PC-3 (cell line): Measurements from ENCODE around the gene NUTF2. TPM values are rescaled to one million over a fixed set of nuclear protein-coding genes. Genes with fewer than 3 reads are reported as not detected.
A peak's percentile ranks its signal among the peaks of the same experiment; 100 is the strongest.

Experiments
- ATAC-seq: fragments of 200-7000 bp; cut with Tn5 transposase; 2 replicates; pipeline ENCODE4 v1.9.1; 2020; ENCODE audit warnings: mild to moderate bottlenecking, moderate library complexity
- BruUV-seq: library from RNA; stranded (reverse); fragments of 400-500 nt; replicated peaks from 2 replicates; lab custom pipeline; 2021; lab: Mats Ljungman, UMichigan
- CTCF ChIA-PET: fragments of 300-600 bp; sonication (Branson Sonifier 250); formaldehyde crosslinking; loops from one replicate; lab custom pipeline; 2022; ENCODE audit warnings: antibody characterized with exemption; lab: Charles Lee
- POLR2A ChIA-PET: fragments of 300-600 bp; sonication (Branson Sonifier 250); formaldehyde crosslinking; loops from one replicate; lab custom pipeline; 2022; ENCODE audit warnings: antibody characterized with exemption; ENCODE audit not compliant: unreplicated experiment; lab: Charles Lee
- DNase-seq: peaks from one replicate; pipeline ENCODE4 v3.0.0-alpha.2; 2015
- H2AFZ ChIP-seq: fragments of 300-600 bp; sonication (generic); 2 replicates; pipeline ENCODE4 v1.6.0; 2016; ENCODE audit warnings: antibody characterized with exemption, low read length
- H3F3A ChIP-seq: fragments of 300-600 bp; sonication (generic); one replicate; pipeline ENCODE4 v1.6.0; 2017; ENCODE audit warnings: antibody characterized with exemption, low read length, control low read depth, mild to moderate bottlenecking; ENCODE audit not compliant: unreplicated experiment
- H3K27ac ChIP-seq: fragments of 300-600 bp; sonication (generic); 2 replicates; pipeline ENCODE4 v1.5.1; 2016; ENCODE audit warnings: mild to moderate bottlenecking, low read length
- H3K27me3 ChIP-seq: fragments of 300-600 bp; sonication (generic); 2 replicates; pipeline ENCODE4 v1.6.1; 2016; ENCODE audit warnings: low read length, mixed read lengths
- H3K36me3 ChIP-seq: fragments of 300-600 bp; sonication (generic); 2 replicates; pipeline ENCODE4 v1.6.1; 2016; ENCODE audit warnings: low read depth, mixed run types, low read length, mixed read lengths
- H3K4me1 ChIP-seq: fragments of 300-600 bp; sonication (generic); 2 replicates; pipeline ENCODE4 v1.5.1; 2016; ENCODE audit warnings: low read length; ENCODE audit not compliant: insufficient read depth
- H3K4me2 ChIP-seq: fragments of 300-600 bp; sonication (generic); 2 replicates; pipeline ENCODE4 v1.6.0; 2016; ENCODE audit warnings: low read length
- H3K4me3 ChIP-seq: fragments of 300-600 bp; sonication (generic); 2 replicates; pipeline ENCODE4 v1.5.1; 2016; ENCODE audit warnings: mild to moderate bottlenecking, low read length, mixed read lengths
- H3K79me2 ChIP-seq: fragments of 300-600 bp; sonication (generic); 2 replicates; pipeline ENCODE4 v1.6.1; 2017; ENCODE audit warnings: low read length, mixed read lengths
- H3K9ac ChIP-seq: fragments of 300-600 bp; sonication (generic); 2 replicates; pipeline ENCODE4 v1.6.0; 2016; ENCODE audit warnings: mild to moderate bottlenecking, low read length
- H3K9me2 ChIP-seq: fragments of 300-600 bp; sonication (generic); replicated peaks from 2 replicates; pipeline ENCODE4 v1.6.1; 2016; ENCODE audit warnings: mixed run types, low read length, mixed read lengths
- H3K9me3 ChIP-seq: fragments of 300-600 bp; sonication (generic); 2 replicates; pipeline ENCODE4 v1.6.1; 2016; ENCODE audit warnings: low read length, mixed read lengths
- H4K20me1 ChIP-seq: fragments of 300-600 bp; sonication (generic); 2 replicates; pipeline ENCODE4 v1.6.1; 2016; ENCODE audit warnings: low read length, mixed read lengths
- CTCF ChIP-seq: fragments of 300-600 bp; sonication (generic); conservative IDR thresholded peaks from 2 replicates; pipeline ENCODE4 v1.5.1; 2017; ENCODE audit warnings: antibody characterized with exemption, low read depth, mild to moderate bottlenecking, low read length
- EZH2 ChIP-seq: fragments of 300-600 bp; sonication (generic); IDR thresholded peaks from one replicate; pipeline ENCODE4 v1.6.1; 2017; ENCODE audit warnings: antibody characterized with exemption, mild to moderate bottlenecking, low read length; ENCODE audit not compliant: unreplicated experiment
- EZH2phosphoT487 ChIP-seq: fragments of 300-600 bp; sonication (generic); IDR thresholded peaks from 2 replicates; pipeline ENCODE4 v1.6.1; 2018; ENCODE audit warnings: mild to moderate bottlenecking, antibody characterized with exemption, low read length, borderline replicate concordance
- intact Hi-C: fragments of 100-400 bp; cut with micrococcal nuclease; formaldehyde crosslinking; loops from 2 replicates; pipeline ENCODE4 v1.9.0; 2023
- total RNA-seq: library from RNA; depleted of rRNA; stranded (reverse); fragments of >200 nt; gene quantifications from 2 replicates; pipeline ENCODE4 v1.2.3, GENCODE V29; 2014

The NUTF2 gene
- total RNA-seq, 1 experiment from 2014 or later = 167 TPM

GRCh38 chr16:67865318-67865717 is 18.6 kb downstream of the NUTF2 start:
- Histone ChIP-seq H3K4me3 (no peak overlapping the region), H4K20me1 (peaks cover 7% of the 10 kb centered on the region; the same call in 1 of the 2 replicates)

GRCh38 chr16:67868290-67868689 is 21.6 kb downstream of the NUTF2 start:
- Histone ChIP-seq H2AFZ (no peak overlapping the region), H3F3A (no peaks in the 10 kb centered on the region), H3K9ac (no peak overlapping the region), H3K9me2 (no peaks in the 10 kb centered on the region), H3K4me3 (no peak overlapping the region), H3K27ac (no peak overlapping the region), H3K27me3 (no peaks in the 10 kb centered on the region), H3K4me2 (no peak overlapping the region), H3K4me1 (no peaks in the 10 kb centered on the region), H3K79me2 (peaks cover 24% of the 10 kb centered on the region), H3K36me3 (peaks cover 12% of the 10 kb centered on the region; the same call in 1 of the 2 replicates), H4K20me1 (no peaks in the 10 kb centered on the region), H3K9me3 (no peaks in the 10 kb centered on the region)
- no peak for ATAC-seq
- DNase-seq = no peak
- no peak for TF ChIP-seq EZH2
- TF ChIP-seq CTCF = no peak
- TF ChIP-seq EZH2phosphoT487 = no peak
- no TSS peak for BruUV-seq
- intact Hi-C loops = no loop called here
- ChIA-PET CTCF (no interaction called here), POLR2A (no interaction called here)

More at GRCh38 chr16:67865318-67865717, 18.6 kb downstream of the NUTF2 start:
- DNase-seq (peak; percentile 45), ATAC-seq (peak; percentile 56)
- ChIA-PET POLR2A (no interaction called here), CTCF (interaction anchor here (0.6 to 1.0 kb wide), 5 partner anchors 32 to 653 kb away, joined by 3 to 18 read pairs (median 4); no protein-coding TSS in a partner anchor)
- Histone ChIP-seq H3K9me2 (no peaks in the 10 kb centered on the region), H3K4me2 (no peak overlapping the region), H3K27me3 (no peaks in the 10 kb centered on the region), H3K27ac (no peak overlapping the region), H3K36me3 (peaks cover 20% of the 10 kb centered on the region), H3K9me3 (no peaks in the 10 kb centered on the region), H3K79me2 (peaks cover 50% of the 10 kb centered on the region), H2AFZ (no peak overlapping the region), H3F3A (no peaks in the 10 kb centered on the region), H3K9ac (no peak overlapping the region), H3K4me1 (peaks cover 13% of the 10 kb centered on the region)
- TF ChIP-seq CTCF = peak; percentile 64
- no peak for TF ChIP-seq EZH2phosphoT487
- intact Hi-C loops = no loop called here
- no TSS peak for BruUV-seq

- peaks cover 12% of the 10 kb centered on the region; the same call in 1 of the 2 replicates for H3K36me3 ChIP-seq
Measured at GRCh38 chr16:67869653-67870052, 22.9 kb downstream of the NUTF2 start.

More at GRCh38 chr16:67869653-67870052, 22.9 kb downstream of the NUTF2 start:
- H3K9me3 ChIP-seq = no peaks in the 10 kb centered on the region
- no peaks in the 10 kb centered on the region for H3F3A ChIP-seq
- no peak overlapping the region for H3K27ac ChIP-seq
- no peaks in the 10 kb centered on the region for H3K9me2 ChIP-seq
- no TSS peak for BruUV-seq
- no peaks in the 10 kb centered on the region for H3K27me3 ChIP-seq
- no peak for TF ChIP-seq EZH2
- CTCF ChIA-PET = no interaction called here
- no peak overlapping the region for H3K9ac ChIP-seq
- peaks cover 27% of the 10 kb centered on the region for H3K79me2 ChIP-seq
- ATAC-seq = no peak
- intact Hi-C loops = no loop called here
- no peak overlapping the region for H3K4me3 ChIP-seq
- H2AFZ ChIP-seq = no peak overlapping the region
- H4K20me1 ChIP-seq = peaks cover 8% of the 10 kb centered on the region
- peaks cover 8% of the 10 kb centered on the region; the same call in 1 of the 2 replicates for H3K4me1 ChIP-seq
- DNase-seq = no peak
- H3K4me2 ChIP-seq = no peak overlapping the region
- POLR2A ChIA-PET = no interaction called here
